NCI-H128 (cell line): ENCODE measurements around the gene CHCT1.
"Not testable (repeated sequence)": the region's sequence is repeated elsewhere in the genome, so short reads cannot be mapped to it uniquely, and the experiment has no call there.

Source experiments
- DNase-seq: peaks from one replicate; lab custom pipeline; 2025; ENCODE audit not compliant: unreplicated experiment; lab: John Stamatoyannopoulos, UW

The CHCT1 gene

DNA sequence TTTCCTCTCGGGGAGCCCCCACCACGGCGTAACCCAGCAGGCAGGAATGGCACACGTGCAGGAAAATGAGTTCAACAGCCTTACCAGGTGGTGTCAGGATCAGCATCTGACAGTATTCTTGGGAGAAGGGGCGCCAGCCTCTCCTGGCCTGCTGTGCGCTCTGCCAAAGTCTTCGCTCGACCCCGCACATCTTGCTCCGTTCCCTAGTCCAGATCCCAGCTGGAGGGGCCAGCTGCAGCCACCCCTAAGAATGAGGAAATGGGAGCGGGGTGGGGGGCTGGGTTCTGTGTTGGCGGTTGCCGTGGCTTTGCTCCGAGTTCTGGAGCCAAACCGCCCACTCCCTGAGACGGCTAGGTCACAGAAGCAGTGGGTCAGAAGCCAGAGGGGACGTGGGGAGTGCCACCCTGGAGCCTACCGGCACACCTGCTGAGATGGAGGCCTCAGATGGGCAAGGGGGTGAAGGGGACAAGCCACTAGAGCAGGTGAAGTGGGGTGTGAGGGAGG is at the start of gene CHCT1:
CHCT1 (plus strand) TSS at position 328 of the 504 bp plus-strand sequence; CDS start at position 432, 104 bp downstream.
- no peak for DNase-seq

- no peak for DNase-seq
These were observed 49.4 kb upstream of the CHCT1 start for GRCh38 chr17:60372790-60373483.

DNA sequence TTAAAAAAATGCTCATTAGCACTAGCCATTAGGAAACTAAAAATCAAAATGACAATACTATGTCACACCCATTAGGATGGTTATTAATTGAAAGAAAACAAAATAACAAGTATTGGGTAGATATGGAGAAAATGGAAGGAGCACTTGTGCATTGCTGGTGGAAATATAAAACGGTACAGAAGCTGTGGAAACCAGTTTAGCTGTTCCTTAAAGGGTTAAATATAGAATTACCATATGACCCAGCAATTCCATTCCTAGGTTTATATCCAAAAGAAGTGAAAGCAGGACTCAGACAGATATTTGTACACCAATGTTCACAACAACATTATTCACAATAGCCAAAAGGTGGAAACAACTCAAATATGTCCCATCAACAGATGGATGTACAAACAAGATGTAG is 44.1 kb upstream of the CHCT1 start:
- DNase-seq, result not testable (repeated sequence)

- not testable (repeated sequence) for DNase-seq
These were observed 42.8 kb upstream of the CHCT1 start for GRCh38 chr17:60379461-60379860.

DNA sequence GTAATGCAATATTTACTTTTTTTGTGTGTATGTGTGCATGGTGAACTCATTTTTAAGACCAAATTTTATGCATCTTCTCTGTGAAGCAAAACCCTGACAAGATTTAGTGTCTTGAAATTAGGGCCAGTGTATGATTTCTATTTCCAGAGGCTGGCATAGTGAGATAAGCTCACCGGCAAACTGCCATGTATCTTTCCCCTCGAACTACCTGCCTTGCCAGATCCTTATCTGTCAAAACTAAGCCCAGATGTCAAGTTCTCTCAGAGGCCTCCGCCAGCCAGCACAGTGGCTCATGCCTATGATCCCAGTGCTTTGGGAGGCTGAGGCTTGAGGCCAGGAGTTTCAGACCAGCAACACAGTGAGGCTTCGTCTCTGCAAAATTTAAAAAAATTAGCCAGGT is 40.3 kb upstream of the CHCT1 start:
- no peak for DNase-seq

- DNase-seq, result no peak
These were observed 38.9 kb upstream of the CHCT1 start for GRCh38 chr17:60383379-60383778.

GRCh38 chr17:60384921-60385320 is 37.4 kb upstream of the CHCT1 start:
- DNase-seq, result not testable (repeated sequence)

GRCh38 chr17:60386147-60387058 is 35.9 kb upstream of the CHCT1 start:
- no peak for DNase-seq

DNA sequence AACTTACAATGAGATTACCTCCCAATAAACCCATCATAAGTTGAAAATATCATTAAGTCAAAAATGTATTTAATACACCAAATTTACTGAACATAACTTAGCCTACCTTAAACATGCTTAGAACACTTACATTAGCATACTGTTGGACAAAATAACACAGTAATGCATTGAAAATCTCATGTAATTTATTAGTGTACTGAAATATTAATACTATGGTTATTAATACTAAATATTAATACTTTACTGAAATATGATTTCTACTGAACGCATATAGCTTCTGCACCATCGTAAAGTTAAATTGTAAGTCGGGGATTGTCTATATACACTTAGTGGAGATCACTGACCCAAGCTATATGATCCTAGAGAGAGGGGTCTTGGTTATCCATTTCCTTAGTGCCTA is 34.6 kb upstream of the CHCT1 start:
- DNase-seq, result no peak

GRCh38 chr17:60388742-60389141 is 33.5 kb upstream of the CHCT1 start:
- no peak for DNase-seq

DNA sequence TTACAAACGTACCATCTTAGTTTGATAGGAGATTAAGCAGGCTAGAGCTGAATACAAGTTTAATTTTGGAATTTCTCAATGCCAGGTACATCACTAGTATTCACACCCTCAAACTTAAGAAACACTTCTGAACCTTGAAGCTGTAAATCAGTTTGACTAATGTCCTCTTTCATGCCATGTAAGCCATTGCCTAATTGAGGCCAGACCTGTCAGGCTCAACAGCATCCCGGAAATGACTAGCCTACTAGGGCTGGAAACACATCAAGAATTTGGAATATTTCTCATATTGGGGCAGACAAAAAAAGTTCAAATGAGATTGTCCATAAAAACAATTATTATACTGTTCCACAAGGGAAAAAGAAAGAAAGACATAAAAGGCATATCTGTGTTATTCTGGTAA is 32.1 kb upstream of the CHCT1 start:
- no peak for DNase-seq

GRCh38 chr17:60390925-60391470 is 31.3 kb upstream of the CHCT1 start:
- DNase-seq, result no peak

GRCh38 chr17:60391471-60392041 is 30.7 kb upstream of the CHCT1 start:
- no peak for DNase-seq

DNA sequence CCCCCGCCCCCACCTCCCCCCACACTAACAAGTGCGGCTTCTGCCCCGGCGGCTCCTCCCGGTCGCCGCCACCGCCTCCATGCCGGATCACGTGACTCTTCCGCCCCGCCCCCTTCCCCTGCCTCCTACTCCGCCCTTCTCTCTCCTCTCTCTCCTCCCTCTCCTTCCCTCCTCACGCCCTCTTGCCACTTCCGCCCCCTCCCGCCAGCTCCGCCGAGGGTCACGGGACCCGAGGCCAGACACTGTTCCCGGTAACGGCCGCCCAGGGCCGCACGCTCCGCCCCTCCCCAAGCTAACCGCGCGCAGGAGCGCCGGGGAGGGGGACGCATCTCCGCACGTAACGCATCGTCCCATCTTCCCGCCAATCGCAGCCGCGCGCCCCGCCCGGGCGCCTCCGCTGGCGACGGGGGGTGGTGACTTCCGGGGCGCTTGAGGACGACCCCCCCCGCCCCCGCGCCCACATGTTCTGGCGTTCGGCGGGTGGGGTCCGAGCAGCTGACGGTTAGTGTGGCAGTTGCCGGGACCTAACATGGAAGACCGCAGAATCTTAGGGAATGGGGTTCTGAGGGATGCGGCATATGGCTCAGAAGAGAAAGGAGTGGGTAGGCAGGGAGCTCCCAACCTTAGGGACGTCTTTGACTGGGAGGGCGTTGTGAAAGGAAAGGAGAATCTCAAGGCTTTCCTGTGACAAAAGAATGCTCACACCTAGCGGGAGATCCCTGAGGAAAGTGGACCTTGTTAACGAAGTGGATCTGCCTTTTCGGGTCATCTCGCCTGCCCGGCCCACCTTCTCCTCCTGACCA is 30.0 kb upstream of the CHCT1 start, which contains the start of gene USP32:
USP32 (minus strand) TSS at position 92 of the 803 bp plus-strand sequence. CDS start 194 bp downstream, outside the sequence.
- peak; percentile 86 for DNase-seq

DNA sequence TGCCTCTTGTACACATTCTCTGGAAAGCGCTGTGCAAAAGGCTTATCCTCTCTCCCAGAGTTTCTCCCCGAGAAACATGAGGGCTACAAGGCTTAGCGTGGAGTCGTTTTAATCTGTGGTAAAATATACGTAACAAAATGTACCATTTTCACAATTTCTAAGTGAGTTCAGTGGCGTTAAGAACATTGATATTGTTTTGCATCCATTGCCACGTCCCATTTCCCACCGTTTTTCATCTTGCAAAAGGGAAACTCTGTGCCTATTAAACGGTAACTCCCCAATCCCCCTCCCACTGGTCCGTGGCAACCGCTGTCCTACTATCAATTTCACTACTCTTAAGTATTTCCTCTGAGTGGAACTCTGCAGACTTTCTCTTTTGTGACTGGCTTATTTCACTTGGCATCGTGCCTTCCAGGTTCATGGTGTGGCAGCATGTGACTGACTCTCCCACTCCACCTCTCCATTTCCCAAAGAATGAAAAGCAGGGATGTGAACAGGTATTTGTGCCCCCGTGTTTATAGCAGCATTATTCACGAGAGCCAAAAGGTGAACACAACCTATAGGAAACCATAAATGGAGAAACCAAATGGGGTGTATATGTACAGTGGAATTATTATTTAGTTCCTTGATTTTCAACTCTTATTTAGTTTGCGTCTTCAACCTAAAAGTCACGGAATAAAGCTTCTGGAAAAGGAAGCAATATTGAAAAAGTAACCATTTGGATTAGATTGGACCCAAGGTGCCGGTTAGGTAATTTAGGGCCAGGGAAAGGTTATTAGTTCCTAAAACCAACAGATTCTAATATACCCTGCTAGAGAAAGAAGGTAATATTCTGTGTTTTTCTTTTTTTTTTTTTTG is 29.2 kb upstream of the CHCT1 start:
- DNase-seq, result peak; percentile 27

DNA sequence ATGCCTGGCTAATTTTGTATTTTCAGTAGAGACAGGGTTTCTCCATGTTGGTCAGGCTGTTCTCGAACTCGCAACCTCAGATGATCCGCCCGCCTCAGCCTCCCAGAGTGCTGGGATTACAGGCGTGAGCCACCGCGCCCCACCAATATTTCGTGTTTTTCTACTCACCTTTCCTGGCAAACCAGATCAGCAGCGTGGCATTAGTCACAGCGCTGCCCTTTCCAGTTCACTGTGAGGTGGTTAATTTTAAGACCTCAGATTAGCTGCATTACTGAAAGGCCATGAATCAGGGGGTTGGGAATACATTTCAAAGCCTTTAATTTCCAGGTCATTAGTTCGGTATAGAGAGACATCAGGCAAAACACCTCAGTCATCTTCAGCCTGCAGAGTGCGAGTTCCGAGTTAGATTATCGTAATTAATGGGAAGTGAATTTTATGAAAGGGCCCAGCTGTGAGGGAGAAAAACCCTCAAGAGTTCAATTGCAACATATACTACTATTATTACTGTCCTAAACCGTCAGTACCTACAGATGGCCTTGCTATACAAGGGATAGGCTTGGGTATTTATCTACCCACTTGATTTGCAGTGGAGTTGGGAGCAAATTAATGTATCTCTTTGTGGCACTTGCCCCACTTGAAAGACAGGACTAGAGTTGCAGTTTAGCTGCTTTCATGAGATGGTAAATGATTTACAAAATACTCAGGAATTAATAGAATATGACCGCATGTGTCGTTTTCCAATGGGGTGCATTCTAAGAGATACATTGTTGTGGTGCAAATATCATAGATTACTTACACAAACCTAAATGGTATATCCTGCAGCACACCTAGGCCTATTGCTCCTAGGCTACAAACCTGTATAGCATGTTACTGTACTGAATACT is 28.2 kb upstream of the CHCT1 start:
- no peak for DNase-seq

DNA sequence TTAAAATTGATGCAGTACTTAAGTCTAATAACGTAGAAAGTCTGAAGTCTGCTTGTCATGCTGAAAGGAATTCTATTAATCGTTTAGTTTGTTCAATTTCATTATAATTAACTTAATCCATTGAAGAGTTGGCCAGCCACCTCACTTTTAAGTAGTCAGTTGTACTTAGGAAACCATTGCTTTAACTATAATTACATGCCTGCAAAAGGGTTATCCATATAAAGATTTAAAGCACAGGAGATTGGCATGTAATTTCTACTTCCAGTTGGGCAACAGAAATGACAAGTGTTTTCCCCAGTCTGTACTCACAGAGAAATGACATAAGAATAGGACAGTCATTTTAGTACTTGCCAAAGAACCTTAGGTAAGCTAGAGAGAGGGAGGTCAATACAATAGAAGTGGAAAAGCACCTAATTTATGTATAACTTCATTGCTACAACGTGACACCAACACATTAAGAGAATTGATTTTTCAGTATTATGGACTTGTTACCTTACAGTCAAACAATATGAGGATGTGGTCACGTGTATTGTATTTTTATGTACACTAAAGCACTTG is 26.7 kb upstream of the CHCT1 start:
- DNase-seq, result no peak

DNA sequence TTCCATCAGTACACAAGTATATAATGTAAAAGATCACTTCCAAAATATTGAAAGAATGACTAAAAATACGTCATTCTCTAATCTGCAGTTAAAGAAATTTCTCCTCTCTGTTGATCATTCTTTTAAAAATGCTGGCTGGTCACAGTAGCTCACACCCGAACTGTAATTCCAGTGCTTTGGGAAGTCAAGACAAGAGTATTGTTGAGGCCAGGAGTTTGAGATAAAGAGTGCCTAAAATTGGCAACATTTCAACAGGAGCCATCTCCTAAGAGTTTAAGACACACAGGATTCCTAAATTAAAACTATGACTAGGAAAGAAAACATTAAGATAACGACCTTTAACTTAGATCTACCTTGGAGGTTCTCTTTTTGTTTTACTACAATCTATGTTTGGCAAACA is 25.9 kb upstream of the CHCT1 start:
- DNase-seq, result no peak
